Fibroblast of mammary gland (primary cell): Measurements from ENCODE around the gene SLC35B2.

ENCODE experiments used
- DNase-seq: peaks from one replicate; pipeline ENCODE4 v3.0.0-alpha.2; 2010; ENCODE audit warnings: low read depth
- H3K4me3 ChIP-seq: 2 replicates; pipeline ENCODE4 v1.5.1; 2011; ENCODE audit warnings: low read depth, mild to moderate bottlenecking, low read length, moderate library complexity; ENCODE audit not compliant: control insufficient read depth
- TF ChIP-seq, protein P1 (sequence below): conservative IDR thresholded peaks from 2 replicates; pipeline ENCODE4 v1.5.1; 2011; ENCODE audit warnings: low read depth, low read length, inconsistent platforms; ENCODE audit not compliant: control insufficient read depth, insufficient read depth

The SLC35B2 gene

DNA sequence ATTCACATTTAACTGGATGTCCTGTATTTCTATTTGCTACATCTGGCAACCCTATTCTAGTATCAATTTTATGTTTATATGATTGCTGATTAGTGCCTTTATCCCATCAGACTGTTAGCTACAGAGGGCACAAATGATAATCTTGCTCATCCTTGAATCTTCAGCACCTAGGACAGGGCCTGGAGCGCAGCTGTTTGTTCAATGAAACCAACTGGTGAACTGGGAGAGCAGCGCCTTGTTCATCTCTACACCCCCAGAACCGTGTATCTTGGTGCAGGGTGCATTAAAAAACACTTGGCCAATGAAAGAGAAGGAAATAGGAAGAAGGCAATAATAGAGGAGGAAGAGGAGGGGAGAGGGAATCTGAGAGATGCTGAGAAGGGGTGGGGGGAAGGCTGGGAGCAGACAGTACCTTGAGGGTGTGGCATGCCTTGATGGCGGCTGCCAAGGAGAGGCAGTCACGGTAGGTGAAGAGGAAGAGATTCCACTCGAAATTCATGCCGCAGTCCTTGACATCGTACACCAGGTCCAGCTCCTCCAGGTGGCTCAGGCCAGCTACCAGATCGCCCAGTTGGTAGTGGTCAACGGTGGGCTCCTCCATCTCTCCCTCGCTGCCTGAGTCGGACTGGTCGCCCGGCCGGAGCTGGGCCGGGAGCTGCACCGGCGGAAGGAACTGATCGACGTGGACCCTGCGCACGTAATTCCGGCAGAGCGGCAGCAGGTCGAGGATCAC, 28.4 kb upstream of the SLC35B2 start:
- H3K4me3 ChIP-seq, result no peak overlapping the region
- no peak for DNase-seq
- TF ChIP-seq, protein P1, sequence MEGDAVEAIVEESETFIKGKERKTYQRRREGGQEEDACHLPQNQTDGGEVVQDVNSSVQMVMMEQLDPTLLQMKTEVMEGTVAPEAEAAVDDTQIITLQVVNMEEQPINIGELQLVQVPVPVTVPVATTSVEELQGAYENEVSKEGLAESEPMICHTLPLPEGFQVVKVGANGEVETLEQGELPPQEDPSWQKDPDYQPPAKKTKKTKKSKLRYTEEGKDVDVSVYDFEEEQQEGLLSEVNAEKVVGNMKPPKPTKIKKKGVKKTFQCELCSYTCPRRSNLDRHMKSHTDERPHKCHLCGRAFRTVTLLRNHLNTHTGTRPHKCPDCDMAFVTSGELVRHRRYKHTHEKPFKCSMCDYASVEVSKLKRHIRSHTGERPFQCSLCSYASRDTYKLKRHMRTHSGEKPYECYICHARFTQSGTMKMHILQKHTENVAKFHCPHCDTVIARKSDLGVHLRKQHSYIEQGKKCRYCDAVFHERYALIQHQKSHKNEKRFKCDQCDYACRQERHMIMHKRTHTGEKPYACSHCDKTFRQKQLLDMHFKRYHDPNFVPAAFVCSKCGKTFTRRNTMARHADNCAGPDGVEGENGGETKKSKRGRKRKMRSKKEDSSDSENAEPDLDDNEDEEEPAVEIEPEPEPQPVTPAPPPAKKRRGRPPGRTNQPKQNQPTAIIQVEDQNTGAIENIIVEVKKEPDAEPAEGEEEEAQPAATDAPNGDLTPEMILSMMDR, result no peak

DNA sequence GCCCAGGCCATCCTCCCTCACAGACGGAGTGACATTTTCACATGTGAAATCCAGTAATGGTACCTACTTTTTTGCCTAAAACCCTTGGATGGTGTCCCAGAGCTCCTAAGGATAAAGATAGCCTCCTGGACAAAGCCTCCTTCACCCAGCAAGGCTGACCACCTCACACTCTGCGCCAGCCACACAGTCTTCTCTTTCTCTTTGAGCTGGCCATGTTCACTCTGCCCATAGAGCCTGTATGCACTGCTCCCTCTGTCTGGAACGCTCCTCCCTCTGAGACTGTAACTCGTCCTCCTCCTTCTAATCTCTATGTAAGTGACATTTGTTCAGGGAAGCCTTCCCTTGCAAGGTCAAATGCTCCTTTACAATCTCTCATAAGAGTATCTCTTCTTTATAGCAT, 27.5 kb upstream of the SLC35B2 start:
- DNase-seq, result no peak
- TF ChIP-seq, protein P1, result no peak
- no peak overlapping the region for H3K4me3 ChIP-seq

DNA sequence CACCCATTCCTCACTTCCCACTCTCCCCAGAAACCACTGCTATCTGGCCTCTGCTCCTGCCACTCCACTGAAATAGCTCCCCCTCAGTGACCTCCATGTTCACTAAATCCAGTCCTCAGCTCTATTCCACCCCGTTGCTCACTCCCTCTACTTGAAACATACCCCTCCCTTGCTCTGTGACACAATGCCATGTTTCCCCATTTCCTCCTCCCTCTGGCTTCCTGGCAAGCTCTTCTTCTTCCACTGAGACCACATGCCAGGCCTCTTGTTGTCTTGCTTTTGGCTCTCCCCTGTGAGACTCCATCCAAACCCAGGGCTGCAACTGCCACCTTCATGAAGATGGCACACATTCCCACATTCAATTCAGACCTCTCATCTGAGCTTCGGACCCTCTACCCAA, 26.8 kb upstream of the SLC35B2 start:
- TF ChIP-seq, protein P1, result no peak
- no peak overlapping the region for H3K4me3 ChIP-seq
- DNase-seq, result no peak

DNA sequence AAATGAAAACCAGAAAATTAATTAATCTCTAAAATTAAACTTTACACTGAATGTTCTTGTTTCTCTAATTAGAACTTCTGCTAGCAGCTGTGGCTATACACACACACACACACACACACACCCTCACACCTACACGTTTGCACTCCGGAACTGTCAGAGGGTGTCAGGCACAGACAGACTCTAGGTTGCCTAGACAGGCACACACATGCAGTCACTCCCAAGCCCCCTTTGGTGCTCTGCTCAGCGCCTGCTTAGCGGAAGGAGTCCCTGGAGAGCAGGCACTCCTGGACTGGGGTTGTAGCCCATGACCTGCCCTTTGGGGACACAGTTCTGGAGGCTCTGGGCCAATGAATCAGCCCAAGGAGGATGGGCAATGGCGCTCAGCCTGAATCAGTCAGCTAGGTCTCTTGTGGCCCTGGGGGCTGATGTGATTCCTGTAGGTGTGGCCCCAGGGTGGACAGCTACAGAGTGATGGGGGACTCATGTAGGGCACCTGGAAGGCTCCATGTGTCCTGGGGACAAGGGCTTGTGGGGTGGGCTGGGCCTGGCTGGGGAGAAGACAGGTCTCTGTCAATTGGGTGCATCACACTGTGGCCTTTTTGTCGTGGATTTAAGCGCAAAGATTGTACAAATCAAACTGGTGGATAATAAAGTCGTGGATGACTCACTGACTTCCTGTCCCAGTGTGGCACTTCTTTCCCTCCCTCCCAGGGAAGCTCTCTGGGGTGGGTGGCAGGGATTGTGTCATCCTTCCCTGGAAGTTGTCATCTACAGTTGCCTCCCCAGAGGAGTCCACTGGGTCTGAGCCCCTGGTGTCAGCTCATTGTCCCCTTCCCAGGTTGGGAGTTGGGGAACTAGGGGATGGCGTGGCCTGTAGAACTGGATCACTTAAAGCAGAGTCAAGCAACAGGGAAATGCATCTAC, 21.7 kb upstream of the SLC35B2 start:
- no peak for DNase-seq
- TF ChIP-seq, protein P1, result no peak
- H3K4me3 ChIP-seq, result no peak overlapping the region

DNA sequence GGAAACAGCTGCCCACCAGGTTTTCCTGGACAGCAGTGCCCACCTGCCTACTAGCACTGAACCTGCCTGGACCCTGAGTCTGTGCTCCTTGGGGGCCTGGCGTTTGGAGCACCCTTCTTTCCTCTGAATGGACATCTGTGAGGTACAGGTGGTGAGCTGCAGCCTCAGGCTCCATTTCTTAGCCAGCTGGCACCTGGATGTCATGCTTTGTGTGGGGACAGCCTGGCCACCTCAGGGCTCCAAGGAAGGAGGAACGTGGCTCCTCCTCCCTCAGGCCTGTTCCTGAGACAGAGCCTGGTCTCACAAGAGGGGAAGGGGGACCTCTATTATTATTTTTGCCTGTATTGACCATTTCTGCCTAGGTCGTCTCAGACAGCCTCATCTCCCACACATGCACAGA, 21.0 kb upstream of the SLC35B2 start:
- TF ChIP-seq, protein P1, result no peak
- no peak overlapping the region for H3K4me3 ChIP-seq
- DNase-seq, result no peak

DNA sequence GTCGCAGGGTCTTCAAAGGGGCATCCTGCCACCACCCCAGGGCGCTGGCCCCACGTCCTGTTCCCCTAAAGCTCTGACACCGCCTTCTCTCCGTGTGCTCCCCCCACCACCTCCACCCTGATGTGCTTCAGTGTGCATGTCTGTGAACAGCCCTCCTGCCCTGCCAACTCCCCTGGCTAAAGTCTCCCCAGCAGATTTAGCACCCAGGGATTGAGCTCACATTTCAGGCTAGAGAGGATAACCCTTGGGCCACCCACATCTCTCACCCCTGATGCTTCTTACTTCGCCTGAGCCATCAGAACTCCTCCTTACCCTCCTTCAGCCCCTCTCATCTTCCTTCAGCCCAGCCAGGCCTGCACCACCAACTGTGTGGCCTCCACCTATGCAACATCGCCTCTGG, 20.4 kb upstream of the SLC35B2 start:
- H3K4me3 ChIP-seq, result no peak overlapping the region
- TF ChIP-seq, protein P1, result no peak
- no peak for DNase-seq
